Measurements from ENCODE around the gene DDHD1.

DDHD1 gene

GRCh38 chr14:53017837-53018236, 135.3 kb downstream of the DDHD1 start:
- no peak for TF ChIP-seq EZH2 (IDR thresholded peaks at IDR 0.05; ENCODE audit: borderline replicate concordance, low read depth, low read length, severe bottlenecking)
- TF ChIP-seq, protein P1, sequence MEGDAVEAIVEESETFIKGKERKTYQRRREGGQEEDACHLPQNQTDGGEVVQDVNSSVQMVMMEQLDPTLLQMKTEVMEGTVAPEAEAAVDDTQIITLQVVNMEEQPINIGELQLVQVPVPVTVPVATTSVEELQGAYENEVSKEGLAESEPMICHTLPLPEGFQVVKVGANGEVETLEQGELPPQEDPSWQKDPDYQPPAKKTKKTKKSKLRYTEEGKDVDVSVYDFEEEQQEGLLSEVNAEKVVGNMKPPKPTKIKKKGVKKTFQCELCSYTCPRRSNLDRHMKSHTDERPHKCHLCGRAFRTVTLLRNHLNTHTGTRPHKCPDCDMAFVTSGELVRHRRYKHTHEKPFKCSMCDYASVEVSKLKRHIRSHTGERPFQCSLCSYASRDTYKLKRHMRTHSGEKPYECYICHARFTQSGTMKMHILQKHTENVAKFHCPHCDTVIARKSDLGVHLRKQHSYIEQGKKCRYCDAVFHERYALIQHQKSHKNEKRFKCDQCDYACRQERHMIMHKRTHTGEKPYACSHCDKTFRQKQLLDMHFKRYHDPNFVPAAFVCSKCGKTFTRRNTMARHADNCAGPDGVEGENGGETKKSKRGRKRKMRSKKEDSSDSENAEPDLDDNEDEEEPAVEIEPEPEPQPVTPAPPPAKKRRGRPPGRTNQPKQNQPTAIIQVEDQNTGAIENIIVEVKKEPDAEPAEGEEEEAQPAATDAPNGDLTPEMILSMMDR (IDR thresholded peaks at IDR 0.05; ENCODE audit: borderline replicate concordance, extremely low read depth, low read length, poor library complexity, severe bottlenecking) = no peak
- no peak for DNase-seq
- no peaks in the 10 kb centered on the region for H4K20me1 ChIP-seq (ENCODE audit: insufficient read depth, low read length)
- no peak overlapping the region for H3K9ac ChIP-seq (ENCODE audit: low read depth, low read length)
- H2AFZ ChIP-seq (ENCODE audit: low read depth, low read length) = no peak overlapping the region
- H3K27me3 ChIP-seq (ENCODE audit: insufficient read depth, low read length, poor library complexity) = no peaks in the 10 kb centered on the region
- H3K36me3 ChIP-seq (ENCODE audit: insufficient read depth, low read length) = no peaks in the 10 kb centered on the region
- H3K4me1 ChIP-seq (ENCODE audit: insufficient read depth, low read length) = no peaks in the 10 kb centered on the region
- H3K79me2 ChIP-seq (ENCODE audit: insufficient read depth, low read length) = no peaks in the 10 kb centered on the region
- no peak overlapping the region for H3K4me2 ChIP-seq (ENCODE audit: insufficient read depth, low read length)
- no peak overlapping the region for H3K27ac ChIP-seq (ENCODE audit: low read length)
- H3K9me3 ChIP-seq (ENCODE audit: insufficient read depth, low read length, severe bottlenecking) = no peaks in the 10 kb centered on the region
- no peak for ATAC-seq (ENCODE audit: insufficient read depth, low read depth)
- H3K4me3 ChIP-seq (ENCODE audit: low read depth in 1 of 2, low read length in 2 of 2) = no peak overlapping the region

- no peaks in the 10 kb centered on the region for H3K9me3 ChIP-seq (ENCODE audit: insufficient read depth, low read length, severe bottlenecking)
- no peak overlapping the region for H3K9ac ChIP-seq (ENCODE audit: low read depth, low read length)
- no peaks in the 10 kb centered on the region for H4K20me1 ChIP-seq (ENCODE audit: insufficient read depth, low read length)
- no peak for DNase-seq
- H3K79me2 ChIP-seq (ENCODE audit: insufficient read depth, low read length) = no peaks in the 10 kb centered on the region
- TF ChIP-seq EZH2 (IDR thresholded peaks at IDR 0.05; ENCODE audit: borderline replicate concordance, low read depth, low read length, severe bottlenecking) = no peak
- TF ChIP-seq, protein P1 (IDR thresholded peaks at IDR 0.05; ENCODE audit: borderline replicate concordance, extremely low read depth, low read length, poor library complexity, severe bottlenecking) = no peak
- H3K4me3 ChIP-seq (ENCODE audit: low read depth in 1 of 2, low read length in 2 of 2) = no peak overlapping the region
- ATAC-seq (ENCODE audit: insufficient read depth, low read depth) = no peak
- no peak overlapping the region for H3K27ac ChIP-seq (ENCODE audit: low read length)
- H3K4me2 ChIP-seq (ENCODE audit: insufficient read depth, low read length) = no peak overlapping the region
- H3K36me3 ChIP-seq (ENCODE audit: insufficient read depth, low read length) = no peaks in the 10 kb centered on the region
- no peaks in the 10 kb centered on the region for H3K4me1 ChIP-seq (ENCODE audit: insufficient read depth, low read length)
- no peaks in the 10 kb centered on the region for H3K27me3 ChIP-seq (ENCODE audit: insufficient read depth, low read length, poor library complexity)
- H2AFZ ChIP-seq (ENCODE audit: low read depth, low read length) = no peak overlapping the region
Observed at GRCh38 chr14:53016919-53017318, 136.2 kb downstream of the DDHD1 start.

GRCh38 chr14:53016491-53016890, 136.6 kb downstream of the DDHD1 start:
- DNase-seq (no peak), ATAC-seq (ENCODE audit: insufficient read depth, low read depth) (no peak)
- Histone ChIP-seq H3K9me3 (ENCODE audit: insufficient read depth, low read length, severe bottlenecking) (no peaks in the 10 kb centered on the region), H3K79me2 (ENCODE audit: insufficient read depth, low read length) (no peaks in the 10 kb centered on the region), H3K36me3 (ENCODE audit: insufficient read depth, low read length) (no peaks in the 10 kb centered on the region), H3K27me3 (ENCODE audit: insufficient read depth, low read length, poor library complexity) (no peaks in the 10 kb centered on the region), H3K27ac (ENCODE audit: low read length) (no peak overlapping the region), H4K20me1 (ENCODE audit: insufficient read depth, low read length) (no peaks in the 10 kb centered on the region), H3K4me1 (ENCODE audit: insufficient read depth, low read length) (no peaks in the 10 kb centered on the region), H2AFZ (ENCODE audit: low read depth, low read length) (no peak overlapping the region), H3K4me3 (ENCODE audit: low read depth in 1 of 2, low read length in 2 of 2) (no peak overlapping the region), H3K9ac (ENCODE audit: low read depth, low read length) (no peak overlapping the region), H3K4me2 (ENCODE audit: insufficient read depth, low read length) (no peak overlapping the region)
- TF ChIP-seq, protein P1 (IDR thresholded peaks at IDR 0.05; ENCODE audit: borderline replicate concordance, extremely low read depth, low read length, poor library complexity, severe bottlenecking) = no peak
- TF ChIP-seq EZH2 (IDR thresholded peaks at IDR 0.05; ENCODE audit: borderline replicate concordance, low read depth, low read length, severe bottlenecking) = no peak

- DNase-seq = no peak
- no peak for ATAC-seq (ENCODE audit: insufficient read depth, low read depth)
- H3K27me3 ChIP-seq (ENCODE audit: insufficient read depth, low read length, poor library complexity) = no peaks in the 10 kb centered on the region
- no peaks in the 10 kb centered on the region for H3K9me3 ChIP-seq (ENCODE audit: insufficient read depth, low read length, severe bottlenecking)
- no peaks in the 10 kb centered on the region for H3K79me2 ChIP-seq (ENCODE audit: insufficient read depth, low read length)
- H4K20me1 ChIP-seq (ENCODE audit: insufficient read depth, low read length) = no peaks in the 10 kb centered on the region
- H3K4me1 ChIP-seq (ENCODE audit: insufficient read depth, low read length) = no peaks in the 10 kb centered on the region
- no peaks in the 10 kb centered on the region for H3K36me3 ChIP-seq (ENCODE audit: insufficient read depth, low read length)
- TF ChIP-seq, protein P1 (IDR thresholded peaks at IDR 0.05; ENCODE audit: borderline replicate concordance, extremely low read depth, low read length, poor library complexity, severe bottlenecking) = no peak
- TF ChIP-seq EZH2 (IDR thresholded peaks at IDR 0.05; ENCODE audit: borderline replicate concordance, low read depth, low read length, severe bottlenecking) = no peak
- H3K4me2 ChIP-seq (ENCODE audit: insufficient read depth, low read length) = no peak overlapping the region
- H3K9ac ChIP-seq (ENCODE audit: low read depth, low read length) = no peak overlapping the region
- H3K27ac ChIP-seq (ENCODE audit: low read length) = no peak overlapping the region
- no peak overlapping the region for H3K4me3 ChIP-seq (ENCODE audit: low read depth in 1 of 2, low read length in 2 of 2)
- no peak overlapping the region for H2AFZ ChIP-seq (ENCODE audit: low read depth, low read length)
Observed at GRCh38 chr14:53011053-53011462, 142.1 kb downstream of the DDHD1 start.
